Activated CD8-positive, alpha-beta memory T cell treated with anti-CD3 and anti-CD28 coated beads for 48 hours (primary cell): Measurements from ENCODE around the gene HTRA3.

Experiments
- DNase-seq, 3 experiments: peaks; one replicate each; pipeline ENCODE4 v3.0.0-alpha.2; 2020; ENCODE audit warnings: low read depth in 2 of 3, low spot score in 2 of 3

HTRA3 gene

DNA sequence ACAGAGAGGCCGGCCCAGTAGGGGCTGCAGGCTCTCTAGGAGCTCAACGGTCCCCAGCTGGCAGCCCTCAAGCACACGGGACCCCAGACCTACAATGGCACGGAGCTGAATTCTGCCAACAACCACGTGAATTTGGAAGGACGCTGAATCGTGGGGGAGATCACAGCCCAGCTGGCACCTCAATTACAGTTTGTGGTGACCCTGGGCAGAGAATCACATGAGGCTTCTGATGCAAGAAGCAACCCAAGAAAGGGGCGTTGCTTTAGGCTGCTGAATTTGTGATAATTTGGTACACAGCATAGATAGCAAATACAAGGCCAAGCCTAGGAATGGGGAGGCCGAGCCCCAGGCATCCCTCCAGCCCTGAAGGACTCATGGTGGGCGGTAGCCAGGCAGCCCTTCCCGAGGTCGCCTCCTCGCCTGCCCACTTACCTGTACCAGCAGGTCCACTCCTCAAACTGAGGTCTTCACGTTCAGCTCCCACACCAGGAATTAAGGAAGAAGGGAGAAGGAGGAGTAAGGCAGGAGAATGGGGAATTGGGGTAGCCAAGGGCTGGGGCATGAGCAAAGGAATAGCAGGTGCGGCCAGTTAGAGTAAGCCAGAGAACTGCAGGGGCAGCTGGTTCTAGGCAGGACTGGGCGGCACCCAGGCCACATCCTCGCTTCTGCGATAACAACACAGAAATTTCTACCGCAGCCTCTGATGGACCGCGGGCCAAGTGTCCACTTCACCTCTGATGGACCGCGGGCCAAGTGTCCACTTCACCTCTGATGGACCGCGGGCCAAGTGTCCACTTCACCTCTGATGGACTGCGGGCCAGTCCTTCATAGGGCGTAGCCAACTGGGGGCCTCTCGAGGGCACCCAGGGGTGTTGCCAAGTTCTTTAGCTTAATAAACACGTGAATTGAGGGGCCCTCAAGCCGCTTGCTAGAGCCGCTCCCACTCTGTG lies 23.4 kb upstream of the HTRA3 start:
- DNase-seq, result no peak

DNA sequence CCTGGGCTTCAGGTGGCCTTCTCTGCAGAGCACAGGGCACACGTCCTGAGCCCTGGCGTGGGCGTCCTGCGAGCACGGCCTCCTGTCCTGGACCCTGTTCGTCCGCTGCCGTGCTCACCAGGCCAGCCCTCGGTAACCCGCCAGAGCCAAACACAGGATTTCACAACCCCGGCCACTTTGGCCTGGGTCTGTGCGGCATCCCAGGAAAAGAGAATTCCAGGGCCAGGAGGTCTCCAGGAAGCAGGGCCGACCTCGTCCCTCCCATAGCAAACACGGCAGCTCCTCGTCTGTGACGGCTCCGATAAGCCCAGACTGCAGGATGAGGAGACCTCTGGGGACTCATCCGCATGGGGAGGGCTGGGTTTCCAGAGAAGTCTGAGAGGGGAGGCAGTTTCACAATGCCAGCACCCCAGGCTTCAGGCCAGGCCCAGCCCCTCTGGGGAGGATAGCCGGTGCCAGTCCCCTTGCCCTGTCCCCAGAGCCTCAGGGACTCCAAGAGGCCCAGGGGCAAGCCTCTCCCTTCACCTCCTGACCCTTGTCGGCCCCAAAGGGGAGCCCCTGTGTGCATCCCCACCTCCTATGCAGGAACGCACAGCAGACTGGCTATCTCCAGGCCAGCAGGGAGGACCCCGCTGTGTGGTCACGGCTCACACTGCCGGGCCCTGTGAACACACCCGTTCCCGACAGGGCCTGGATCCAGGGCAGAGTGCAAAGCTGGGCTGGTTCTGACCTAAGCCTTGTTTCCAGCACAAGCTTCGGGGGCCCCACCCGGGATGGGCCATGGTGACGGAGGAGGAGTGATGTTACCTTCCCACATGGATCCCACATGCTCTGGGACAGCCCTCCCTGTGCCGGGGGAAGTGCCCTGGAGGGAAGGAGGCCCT lies 22.3 kb upstream of the HTRA3 start:
- DNase-seq, result no peak

DNA sequence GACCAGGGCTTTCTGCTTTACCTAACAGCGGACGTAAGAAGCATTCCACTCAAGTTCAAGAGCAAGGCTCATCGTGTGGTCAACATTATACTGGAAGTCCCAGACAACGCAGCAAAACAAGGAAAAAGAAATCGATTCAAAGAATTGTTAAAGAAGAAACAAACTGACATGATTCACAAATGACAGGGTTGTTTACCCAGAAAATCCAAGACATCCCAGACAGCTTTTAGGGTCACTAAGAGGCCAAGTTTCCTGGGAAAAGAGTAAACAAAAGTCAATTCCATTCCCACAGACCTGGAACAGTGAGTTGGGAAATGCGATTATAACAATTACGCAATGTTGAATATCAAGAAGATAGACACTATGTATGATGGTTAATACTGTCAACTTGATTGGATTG lies 21.5 kb upstream of the HTRA3 start:
- no peak for DNase-seq

- DNase-seq, result no peak
Observed at GRCh38 chr4:8250227-8250626, 19.3 kb upstream of the HTRA3 start.

DNA sequence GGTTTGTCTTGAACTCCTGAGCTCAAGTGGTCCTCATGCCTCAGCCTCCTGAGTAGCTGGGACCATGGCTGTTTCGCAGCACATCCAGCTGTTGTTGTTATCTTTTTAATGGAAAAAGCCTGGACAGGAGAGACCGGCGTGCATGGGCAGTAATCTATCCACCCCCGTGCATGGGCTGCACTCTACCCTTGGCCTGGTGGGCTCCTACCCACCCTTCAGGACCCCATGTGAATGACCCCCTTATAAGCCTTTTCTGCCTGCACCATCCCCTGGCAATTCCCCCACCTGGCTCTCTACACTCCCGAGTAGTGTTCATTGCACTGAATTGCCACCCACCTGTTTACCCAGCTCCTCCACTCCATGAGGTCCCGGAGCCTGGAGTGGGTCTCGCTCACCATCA lies 18.9 kb upstream of the HTRA3 start:
- no peak for DNase-seq

- no peak for DNase-seq
Observed at GRCh38 chr4:8251110-8251883, 18.3 kb upstream of the HTRA3 start.

DNA sequence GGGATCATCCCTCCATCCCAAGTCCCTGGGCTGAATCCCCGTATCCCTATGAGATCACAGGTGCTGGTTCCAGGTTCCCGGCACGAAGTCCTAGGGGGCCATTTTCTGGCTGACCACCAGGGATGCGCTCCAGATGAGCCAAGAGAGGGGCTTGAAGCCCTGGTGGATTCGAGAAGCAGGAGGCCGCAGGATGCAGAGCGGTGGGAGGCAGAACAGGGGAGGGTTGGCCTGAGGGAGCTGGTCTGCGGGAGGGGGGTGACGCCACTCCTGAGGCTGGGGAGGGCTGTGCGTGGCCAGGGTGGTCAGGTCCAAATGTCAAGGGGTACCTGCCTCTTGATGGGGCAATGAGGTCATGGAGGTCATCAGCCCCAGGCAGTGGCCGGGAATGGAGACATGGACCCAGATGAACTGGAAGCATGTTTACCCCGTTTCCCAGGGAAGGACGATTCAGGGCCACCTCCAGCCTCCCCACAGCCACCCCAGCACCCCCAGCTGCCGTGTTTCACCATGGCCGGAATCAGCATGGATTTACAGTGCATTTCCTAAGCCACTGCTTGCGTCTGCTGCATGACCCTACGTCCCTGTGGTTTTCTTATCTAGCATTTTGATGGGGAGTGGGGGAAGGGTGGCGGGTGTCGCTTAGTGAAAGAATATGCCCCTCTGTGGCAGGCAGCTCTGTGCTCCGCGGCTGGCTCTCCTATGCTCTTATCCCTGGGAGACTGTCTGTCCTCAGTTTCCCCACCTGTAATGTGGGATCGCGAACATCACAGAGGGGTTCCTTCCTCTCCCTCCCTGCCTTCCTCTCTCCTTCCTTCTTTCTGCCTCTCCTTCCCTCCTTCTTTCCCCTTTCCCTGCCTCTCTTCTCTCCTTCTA lies 17.0 kb upstream of the HTRA3 start:
- no peak for DNase-seq

DNA sequence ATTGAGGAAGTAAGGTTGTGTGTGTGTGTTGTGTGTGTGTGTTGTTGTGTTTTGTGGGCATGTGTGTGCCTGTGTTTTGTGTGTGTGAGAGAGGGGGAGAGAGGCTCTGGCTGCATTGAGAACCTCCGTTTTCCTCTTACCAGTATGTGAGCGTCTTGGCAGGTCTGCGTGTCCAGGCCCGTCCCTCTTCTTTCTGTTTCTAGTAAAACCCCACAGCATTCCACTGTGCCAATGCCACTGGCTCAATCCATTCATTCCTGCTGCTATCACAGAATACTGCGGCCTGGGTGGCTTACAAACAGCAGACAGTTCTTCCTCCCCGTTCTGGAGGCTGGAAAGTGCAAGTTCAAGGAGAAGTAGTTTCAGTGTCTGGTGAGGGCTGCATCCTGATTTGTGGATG lies 15.5 kb upstream of the HTRA3 start:
- DNase-seq, result no peak

DNA sequence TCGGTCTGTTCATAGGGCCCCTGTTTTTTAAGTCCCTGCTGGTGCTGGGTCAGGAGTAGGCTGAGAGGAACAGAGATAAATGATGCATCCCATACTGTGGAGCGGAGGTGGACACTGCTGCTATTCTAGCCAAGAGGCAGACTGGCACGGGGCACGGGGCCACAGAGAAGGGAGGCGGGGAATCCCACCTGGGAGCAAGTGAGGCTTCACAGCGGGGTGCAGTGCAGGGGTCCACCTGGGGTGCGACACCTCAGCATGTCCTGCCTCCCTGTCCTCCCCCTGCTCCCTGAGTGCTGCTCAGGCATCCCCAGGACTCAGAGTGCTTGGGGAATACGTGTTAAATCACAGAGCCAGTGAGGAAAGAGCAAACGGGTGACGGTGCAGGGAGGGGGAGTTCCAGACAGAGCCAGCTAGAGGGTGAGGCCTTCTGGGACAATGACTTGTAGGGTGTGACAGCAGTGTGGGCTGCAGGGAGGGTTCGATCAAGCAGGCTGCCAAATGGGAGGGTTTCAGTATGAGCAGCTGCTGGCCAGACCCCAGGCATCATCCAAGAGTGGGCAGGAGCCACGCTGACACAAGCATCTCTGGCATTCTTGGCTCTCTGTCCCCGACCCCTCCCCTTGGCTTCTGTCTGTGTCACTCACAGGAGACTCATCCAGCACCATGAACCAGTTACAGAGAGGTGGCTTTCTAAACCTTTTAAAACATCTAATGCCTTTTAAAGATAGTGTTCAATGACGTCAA lies 13.7 kb upstream of the HTRA3 start:
- no peak for DNase-seq

GRCh38 chr4:8257854-8258253 lies 11.7 kb upstream of the HTRA3 start:
- no peak for DNase-seq

DNA sequence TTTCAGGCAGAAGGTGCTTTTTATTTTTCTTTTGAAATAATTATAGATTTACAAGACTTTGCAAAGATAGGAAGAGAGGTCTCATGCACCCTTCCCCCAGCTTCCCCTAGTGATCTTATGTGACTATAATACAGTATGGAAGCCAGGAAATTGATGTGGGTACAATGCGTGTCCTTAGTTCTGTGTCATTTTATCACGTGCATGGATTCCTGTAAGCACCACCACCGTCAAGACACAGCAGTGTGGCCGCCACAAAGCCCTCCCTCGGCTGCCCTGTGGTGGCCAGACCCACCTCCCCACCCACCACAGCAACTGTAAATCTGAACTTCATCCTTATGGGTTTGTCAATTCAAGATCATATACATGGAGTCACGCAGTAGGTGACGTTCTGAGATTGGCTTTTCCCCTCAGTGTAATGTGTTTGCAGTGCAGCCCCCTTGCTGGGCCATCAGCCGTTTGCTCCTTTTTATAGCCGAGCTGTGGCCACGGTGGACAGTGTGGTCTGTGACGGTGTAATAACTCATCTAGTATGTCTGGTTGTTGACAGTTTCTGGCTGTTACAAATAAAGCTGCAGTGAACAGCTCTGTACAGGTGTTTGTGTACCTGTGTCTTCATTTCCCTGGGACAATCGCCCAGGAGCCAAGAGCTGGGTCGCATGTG lies 10.9 kb upstream of the HTRA3 start:
- no peak for DNase-seq

- DNase-seq, result no peak
Observed at GRCh38 chr4:8259743-8260430, 9.7 kb upstream of the HTRA3 start.

DNA sequence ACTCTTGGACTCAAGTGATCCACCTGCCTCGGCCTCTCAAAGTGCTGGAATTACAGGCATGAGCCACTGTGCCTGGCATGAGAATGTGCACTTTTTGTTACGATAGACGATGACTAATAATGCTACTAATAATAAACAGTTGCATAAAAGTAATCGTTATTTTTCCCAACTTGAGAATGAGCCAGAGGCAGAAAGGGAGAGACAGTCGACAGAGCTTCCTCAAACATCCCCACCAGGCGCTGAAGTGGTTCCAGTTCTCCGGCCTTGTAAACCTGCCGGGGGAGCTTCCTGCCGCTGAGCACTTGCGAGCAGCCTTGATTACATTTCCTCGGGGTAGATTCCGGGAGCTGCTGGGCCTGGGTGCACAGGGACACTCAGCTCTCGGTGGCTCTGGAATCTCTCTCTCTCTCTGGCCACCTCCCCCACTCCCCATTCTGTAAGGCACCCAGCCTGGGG lies 8.9 kb upstream of the HTRA3 start:
- DNase-seq, result no peak

DNA sequence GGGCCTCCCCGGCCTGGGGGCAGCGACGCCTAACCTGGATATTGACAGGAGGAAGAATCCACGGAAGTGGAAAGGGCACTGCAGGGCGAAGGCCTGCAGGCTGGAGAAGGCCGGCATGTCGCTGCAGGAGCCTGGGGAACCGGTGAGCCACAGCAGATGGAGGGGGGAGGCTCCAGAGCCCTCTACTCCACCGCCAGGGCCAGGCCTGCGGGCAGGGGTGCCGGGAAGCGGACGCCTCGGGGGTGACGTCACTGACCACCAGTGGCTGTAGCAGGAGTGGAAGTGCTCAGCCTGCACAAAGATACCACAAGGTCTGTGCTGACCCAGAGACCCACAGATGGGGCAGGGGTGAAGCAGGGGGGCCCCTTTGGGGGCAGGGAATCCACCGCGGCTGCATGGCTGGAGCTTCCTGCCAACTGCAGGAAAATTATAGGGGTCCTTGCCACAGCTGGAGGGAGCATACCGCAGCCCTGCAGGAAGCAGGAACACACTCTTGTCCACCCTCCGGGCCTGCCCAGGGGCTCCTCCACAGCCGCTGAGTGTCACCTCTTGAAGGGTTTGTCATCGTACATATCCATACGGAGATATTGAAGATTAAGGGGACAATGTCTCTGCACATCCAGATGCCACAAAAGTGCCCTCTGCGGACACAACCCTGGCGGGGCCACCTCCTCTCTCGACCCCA lies 7.6 kb upstream of the HTRA3 start:
- DNase-seq, result no peak

DNA sequence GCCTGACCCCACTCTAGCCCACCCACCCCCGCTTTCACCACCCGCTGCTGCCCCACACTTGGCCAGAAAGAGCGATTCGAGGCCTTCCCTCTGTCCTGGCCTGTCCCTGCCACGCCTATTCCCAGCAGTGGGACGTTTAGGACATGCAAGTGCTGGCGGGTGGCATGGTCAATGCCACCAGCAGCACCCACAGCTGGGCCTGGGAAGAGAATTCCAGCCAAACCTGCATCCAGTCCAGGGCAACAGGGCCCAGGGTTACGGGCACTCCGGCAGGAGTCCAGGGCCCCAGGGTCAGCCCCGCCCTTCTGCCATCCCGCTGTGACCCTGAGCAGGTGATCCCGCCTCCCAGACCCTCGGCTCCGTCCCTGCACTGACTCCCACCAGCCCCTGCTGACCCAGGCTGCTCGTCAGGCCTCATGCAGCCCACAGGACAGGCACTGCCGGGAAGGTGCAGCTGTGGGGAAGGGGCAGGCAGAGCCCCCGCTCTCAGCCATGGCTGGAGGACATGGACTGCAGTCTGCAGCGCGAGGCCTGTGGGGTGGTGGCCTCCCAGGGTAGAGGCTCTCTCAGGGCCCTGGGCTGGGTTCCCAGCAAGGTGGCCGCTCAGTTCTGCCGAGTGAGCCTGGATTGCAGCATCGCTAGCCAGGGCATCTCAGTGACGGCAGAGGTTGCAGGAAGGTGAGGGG lies 6.8 kb upstream of the HTRA3 start:
- DNase-seq, result no peak

- DNase-seq, result no peak
Observed at GRCh38 chr4:8263397-8263796, 6.2 kb upstream of the HTRA3 start.

DNA sequence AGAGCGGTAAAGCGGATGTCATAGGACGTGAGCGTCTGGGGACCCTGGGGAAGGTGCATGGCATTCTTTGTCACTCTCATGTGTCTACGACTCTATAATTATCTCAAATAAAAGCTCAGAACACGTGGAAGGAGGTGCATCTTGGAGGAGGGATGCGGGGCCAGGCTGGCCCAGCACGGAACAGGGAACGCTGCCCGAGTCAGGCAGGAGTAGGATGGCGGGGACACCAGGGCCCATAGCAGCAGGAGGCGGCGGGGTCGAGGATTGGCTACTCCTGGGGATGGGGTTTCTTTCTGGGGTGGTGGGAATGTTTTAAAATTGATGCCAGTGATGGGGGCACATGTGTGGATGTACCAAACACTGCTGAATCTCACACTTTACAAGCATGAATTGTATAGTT lies 5.4 kb upstream of the HTRA3 start:
- no peak for DNase-seq
